Cardiac septum (tissue), 1 donor: ENCODE measurements around the gene TAF5. TPM values are rescaled to one million over a fixed set of nuclear protein-coding genes. Genes with fewer than 3 reads are reported as not detected.
"Not testable (repeated sequence)": the region's sequence is repeated elsewhere in the genome, so short reads cannot be mapped to it uniquely, and the experiment has no call there.

ENCODE experiments used
- DNase-seq: peaks from one replicate; pipeline ENCODE4 v3.0.0-alpha.2; 2020; ENCODE audit warnings: low spot score
- intact Hi-C: fragments of 100-400 bp; cut with DNase I; formaldehyde crosslinking; loops from one replicate; pipeline ENCODE4 v1.14.0; 2022
- microRNA-seq: library from miRNA; unstranded; fragments of <30 nt; microRNA quantifications from one replicate; pipeline ENCODE4 v1.2.0, GENCODE V29; 2020
- total RNA-seq: library from RNA; stranded (reverse); fragmentation: NEBNext Ultra II Directional; extraction: Animal tissue kit (Norgen Biotek cat#: 25700); gene quantifications from one replicate; pipeline ENCODE4 v1.2.1, GENCODE V29; 2021
- donor health status: DM: no; HTN: no; CAD: no.

Gene TAF5
- total RNA-seq, 1 donor from 2014 or later = 1.4 TPM

DNA sequence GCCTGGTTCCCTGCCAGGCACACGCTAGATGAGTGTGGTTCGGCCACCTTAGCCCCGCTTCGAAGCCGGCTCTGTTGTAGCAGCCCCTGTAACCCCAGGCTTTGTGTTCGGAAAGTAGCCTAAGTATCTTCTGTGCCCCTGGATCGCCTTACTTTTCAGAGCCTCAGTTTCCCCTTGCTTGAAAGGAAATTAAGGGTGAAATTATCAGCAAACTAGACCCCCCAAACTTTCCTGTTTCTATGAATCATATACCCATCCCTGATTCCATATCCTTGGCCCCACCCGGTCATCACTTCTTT is 29.0 kb downstream of the TAF5 start:
- intact Hi-C loops = loop anchor here (2.0 kb wide), 1 partner anchor 28 kb away; no protein-coding TSS in a partner anchor
- DNase-seq = no peak

DNA sequence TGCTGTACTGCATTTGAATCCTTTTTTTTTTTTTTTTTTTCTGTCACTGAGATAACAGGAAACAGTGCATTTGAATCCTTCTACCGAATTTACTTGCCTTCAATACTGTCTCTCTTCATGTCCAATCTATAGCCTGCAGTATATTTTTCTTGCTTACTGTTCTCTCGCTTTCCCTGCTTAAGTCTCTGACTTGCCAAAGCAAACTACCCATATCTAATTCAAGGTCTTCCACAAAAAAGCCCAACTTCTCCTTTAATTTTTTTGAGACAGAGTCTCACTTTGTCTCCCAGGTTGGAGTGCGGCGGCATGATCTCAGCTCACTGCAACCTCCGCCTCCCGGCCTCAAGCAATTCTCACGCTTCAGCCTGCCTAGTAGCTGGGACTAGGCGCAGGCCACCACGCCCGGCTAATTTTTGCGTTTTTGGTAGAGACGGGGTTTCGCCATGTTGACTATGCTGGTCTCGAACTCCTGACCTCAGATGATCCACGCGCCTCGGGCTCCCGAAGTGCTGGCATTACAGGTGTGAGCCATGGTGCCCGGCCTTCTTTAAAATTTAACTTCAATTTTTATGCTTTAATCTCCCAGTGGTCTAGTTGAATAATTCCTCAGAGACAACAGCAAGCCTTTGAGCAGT is 29.5 kb downstream of the TAF5 start:
- DNase-seq = no peak
- intact Hi-C loops = loop anchor here (2.0 kb wide), 1 partner anchor 29 kb away; no protein-coding TSS in a partner anchor

DNA sequence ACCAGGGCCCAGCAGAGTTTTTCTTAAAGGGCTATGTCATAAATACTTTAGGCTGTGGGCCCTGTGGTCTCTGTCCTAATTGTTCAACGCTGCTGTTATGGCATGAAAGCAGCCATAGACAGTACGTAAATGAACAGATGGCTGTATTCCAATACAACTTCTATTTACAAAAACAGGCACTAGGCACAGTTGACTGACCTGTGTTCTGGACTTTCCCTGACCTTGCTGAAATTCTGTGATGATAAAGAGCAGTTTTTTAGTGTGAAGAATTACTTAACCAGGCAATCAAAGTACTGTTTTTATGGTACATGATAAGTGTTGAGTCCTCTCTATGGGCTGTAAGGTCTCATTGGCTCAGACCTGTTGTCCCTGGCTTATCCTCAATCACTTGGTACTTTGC is 45.8 kb downstream of the TAF5 start:
- intact Hi-C loops = no loop called here
- no peak for DNase-seq

DNA sequence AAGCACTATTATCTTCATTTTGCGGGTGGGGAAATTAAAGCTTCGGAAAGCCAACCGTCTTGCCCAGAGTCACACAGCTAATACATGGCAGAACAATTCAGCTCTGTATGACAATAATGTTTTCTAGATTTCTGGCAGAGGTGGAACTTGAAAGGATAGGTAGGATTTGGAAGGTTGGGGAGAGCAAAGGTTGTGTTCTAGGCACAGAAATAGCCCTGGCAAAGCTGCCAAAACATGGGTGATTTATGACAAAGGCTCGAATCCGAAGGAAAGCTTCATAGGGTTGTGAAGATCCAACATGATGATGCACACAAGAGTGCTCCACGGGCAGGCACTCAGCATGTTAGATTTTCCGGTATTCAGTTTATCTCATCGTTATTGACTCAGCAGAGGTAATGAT is 47.8 kb downstream of the TAF5 start:
- intact Hi-C loops = loop anchor here (5.0 kb wide), 1 partner anchor 177 kb away; no protein-coding TSS in a partner anchor
- no peak for DNase-seq

DNA sequence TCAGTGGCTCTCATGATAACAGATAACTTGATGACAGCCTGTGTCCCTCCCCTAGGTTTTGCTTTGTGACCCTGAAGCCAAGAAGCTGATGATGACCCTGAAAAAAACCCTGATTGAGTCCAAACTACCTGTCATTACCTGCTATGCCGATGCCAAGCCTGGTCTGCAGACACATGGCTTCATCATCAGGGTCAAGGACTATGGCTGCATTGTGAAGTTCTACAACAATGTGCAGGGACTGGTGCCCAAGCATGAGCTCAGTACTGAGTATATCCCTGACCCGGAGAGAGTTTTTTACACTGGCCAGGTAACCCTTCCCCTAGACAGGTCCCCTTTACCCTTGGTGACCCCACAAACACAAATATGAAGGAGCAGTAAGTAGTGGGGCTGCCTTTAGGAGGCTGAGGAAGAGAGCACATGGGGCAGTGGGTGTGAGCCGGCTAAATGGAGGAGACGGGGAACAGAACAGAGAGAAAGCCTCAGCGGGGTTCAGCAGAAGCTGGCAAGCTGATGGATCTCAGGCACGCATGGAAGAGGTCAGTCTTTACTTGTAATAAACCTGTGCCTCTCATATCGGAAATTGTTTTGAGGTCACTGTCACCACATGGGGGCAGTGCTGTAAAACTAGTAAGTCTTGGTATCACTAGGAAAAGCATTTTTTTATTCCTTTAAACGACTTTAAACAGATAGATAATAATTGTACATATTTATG is 48.8 kb downstream of the TAF5 start:
- DNase-seq = no peak
- intact Hi-C loops = loop anchor here (2.0 to 5.0 kb wide), 2 partner anchors 64 to 176 kb away; no protein-coding TSS in a partner anchor

DNA sequence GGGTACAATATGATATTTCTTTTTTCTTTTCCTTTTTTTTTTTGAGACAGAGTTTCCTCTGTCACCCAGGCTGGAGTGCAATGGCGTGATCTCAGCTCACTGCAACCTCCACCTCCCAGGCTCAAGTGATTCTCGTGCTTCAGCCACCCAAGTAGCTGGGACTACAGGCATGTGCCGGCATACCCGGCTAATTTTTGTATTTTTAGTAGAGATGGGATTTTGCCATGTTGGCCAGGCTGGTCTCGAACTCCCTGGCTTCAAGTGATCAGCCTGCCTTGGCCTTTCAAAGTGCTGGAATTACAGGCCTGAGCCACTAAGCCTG is 49.3 kb downstream of the TAF5 start:
- intact Hi-C loops = loop anchor here (2.0 to 5.0 kb wide), 2 partner anchors 64 to 175 kb away; no protein-coding TSS in a partner anchor
- DNase-seq = not testable (repeated sequence)

DNA sequence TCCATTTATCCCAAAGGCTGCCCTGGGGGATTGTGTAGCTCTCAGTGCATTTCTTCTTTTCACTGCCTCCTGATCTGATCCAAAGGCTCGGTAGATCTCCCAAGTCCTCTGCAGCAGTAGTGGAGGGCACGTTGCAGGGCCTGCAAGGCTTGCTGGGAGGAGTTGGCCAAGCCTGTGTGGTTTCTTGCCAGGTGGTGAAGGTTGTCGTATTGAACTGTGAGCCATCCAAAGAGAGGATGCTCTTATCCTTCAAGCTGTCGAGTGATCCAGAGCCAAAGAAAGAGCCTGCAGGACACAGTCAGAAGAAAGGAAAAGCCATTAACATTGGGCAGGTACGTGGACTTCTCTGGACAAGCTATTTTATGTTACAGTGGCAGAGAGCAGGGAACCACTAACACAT is 49.8 kb downstream of the TAF5 start:
- DNase-seq = no peak
- intact Hi-C loops = loop anchor here (2.0 to 5.0 kb wide), 2 partner anchors 63 to 175 kb away; no protein-coding TSS in a partner anchor

DNA sequence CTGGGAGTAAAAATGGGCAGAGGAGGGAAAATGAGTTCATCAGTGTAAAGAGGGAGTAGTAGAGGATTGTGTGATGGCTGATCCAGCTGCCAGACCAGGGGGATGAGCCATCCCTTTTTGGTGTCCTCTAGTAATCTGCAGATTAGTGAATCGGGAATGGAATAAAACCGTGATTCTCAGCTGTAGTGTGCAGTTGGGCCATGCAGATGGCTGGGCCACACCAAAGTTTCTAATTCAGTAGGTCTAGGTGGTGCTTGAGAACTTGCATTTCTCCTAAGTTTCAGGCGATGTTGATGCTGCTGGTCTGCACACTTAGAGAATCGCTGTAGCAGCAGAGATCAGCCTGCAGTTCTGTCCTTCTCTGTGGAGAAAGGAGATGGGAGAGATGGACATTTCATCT is 51.3 kb downstream of the TAF5 start:
- no peak for DNase-seq
- intact Hi-C loops = loop anchor here (5.0 kb wide), 1 partner anchor 173 kb away; no protein-coding TSS in a partner anchor

DNA sequence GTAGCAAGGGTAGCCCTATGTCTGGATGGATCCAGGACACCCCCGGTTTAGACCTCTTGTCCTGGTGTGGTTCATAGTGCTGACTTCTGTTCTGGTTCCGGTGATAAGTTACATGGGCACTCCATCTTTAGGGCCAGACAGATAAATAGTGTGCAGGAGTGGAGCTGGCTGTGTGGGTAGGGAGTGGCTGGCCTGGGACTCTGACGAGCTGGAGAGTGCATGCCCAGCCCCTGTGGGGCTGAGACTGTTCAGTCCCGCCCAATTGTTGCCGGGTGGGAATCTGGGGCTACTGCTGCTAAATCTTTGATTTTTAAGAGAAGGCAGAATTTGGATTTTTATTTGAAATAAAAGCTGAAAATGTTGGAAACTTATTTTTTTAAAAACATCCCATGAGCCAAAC is 56.0 kb downstream of the TAF5 start:
- DNase-seq = no peak
- intact Hi-C loops = no loop called here

DNA sequence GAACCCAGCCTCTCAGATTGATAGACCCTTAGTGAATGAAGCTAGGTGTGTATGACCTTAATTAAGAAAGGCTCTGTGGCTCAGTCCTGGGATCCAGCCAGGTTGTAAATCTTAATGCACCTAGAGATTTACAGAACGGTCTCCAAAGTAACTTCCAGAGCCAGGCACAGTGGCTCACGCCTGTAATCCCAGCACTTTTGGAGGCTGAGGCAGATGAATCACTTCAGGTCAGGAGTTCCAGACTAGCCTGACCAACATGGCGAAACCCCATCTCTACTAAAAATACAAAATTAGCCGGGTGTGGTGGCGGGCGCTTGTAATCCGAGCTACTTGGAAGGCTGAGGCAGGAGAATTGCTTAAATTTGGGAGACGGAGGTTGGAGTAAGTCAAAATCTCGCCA is 60.1 kb downstream of the TAF5 start:
- DNase-seq = no peak
- intact Hi-C loops = no loop called here

DNA sequence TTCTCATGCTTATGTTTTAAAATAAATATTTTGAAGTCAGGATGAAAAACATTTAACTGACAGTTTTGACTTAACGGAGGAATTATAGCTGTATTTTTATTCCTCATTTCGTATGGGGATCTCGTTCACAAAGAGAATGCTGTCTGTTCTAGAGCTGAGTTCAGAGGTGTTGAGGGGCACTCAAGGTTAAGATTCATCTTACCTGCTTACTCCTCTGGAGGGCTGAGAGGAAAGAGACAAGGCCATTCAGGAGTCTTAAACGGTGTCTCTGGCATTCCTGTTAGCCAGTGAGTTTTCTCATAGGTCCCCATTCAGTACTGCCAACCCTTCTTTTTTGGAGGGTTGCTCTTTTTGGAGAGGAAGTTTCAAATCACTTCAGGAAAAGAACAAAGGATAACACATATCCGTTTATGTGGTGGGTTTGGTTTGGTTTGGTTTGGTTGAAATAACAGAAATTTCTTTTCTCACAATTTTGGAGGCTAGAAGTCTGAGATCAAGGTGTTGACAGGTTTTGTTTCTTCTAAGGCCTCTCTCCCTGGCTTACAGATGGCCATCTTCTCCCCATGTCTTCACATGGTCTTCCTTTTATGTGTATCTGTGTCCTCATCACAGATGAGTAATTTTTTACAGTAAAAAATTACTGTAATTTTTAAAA is 61.3 kb downstream of the TAF5 start:
- intact Hi-C loops = no loop called here
- DNase-seq = no peak

DNA sequence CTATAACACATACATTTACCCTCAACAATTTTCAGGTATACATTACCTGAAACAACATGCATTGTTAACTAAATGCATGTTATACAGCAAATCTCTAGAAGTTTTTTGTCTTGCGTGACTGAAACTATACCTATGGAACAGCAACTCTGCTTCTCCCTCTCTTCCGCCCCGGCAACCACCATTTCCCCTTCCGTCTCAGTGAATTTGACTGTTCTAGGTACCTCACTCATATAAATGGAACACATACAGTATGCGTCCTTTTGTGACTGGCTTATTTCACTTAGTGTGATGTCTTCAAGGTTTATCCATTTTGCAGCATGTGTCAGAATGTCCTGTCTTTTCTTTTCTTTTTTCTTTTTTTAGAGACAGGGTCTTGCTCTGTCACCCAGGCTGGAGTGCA is 61.9 kb downstream of the TAF5 start:
- no peak for DNase-seq
- intact Hi-C loops = no loop called here

DNA sequence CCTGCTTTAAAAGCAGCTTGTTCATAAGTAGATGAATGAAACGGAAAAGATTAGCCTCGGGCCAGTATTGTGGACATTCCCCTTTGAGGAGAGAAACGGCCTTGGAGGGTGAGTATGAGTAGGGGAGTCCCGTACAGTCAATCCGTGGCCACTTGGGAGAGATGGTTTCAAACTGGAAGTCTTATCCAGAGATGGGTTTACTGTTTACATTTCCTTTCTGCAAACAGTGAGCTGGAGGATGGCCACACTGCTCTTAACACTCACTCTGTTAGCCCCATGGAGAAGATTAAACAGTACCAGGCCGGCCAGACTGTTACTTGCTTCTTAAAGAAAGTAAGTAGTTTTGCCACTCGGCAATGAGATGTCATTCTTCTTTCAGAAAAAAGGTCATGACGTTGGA is 64.1 kb downstream of the TAF5 start:
- DNase-seq = no peak
- intact Hi-C loops = no loop called here

DNA sequence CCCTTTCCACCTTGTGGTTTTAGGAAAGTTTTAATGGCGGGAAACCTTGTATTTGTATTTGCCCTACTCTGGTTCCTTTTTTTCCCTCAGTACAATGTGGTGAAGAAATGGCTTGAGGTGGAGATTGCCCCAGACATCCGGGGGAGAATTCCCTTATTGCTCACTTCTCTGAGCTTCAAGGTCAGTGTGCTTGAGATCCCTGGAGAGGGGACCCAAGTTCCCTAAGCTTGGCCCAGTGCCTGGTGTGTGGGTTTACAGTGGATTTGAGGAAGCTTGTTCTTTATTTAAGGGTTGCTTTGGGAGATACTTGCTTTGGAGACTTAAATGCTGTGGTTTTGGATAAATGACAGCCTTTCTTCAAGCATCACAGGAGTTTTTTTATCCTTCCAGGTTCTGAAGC is 66.1 kb downstream of the TAF5 start:
- no peak for DNase-seq
- intact Hi-C loops = no loop called here

Small RNA genes lying within 50 kb of the gene (microRNA-seq; reads per million reads assigned to microRNA genes)
- gene MIR1307 = 701 reads per million, percentile 82 among the genes with 10 or more reads in this experiment

Other genes with a start within 250 kb of the TAF5 start
- gene NT5C2, start 174.7 kb upstream of the TAF5 start, total RNA-seq = 94.0 TPM
- gene RPEL1, start 122.1 kb upstream of the TAF5 start, total RNA-seq = not detected
- 0.08 TPM for gene INA, start 90.8 kb upstream of the TAF5 start, total RNA-seq
- 6.3 TPM for gene PCGF6, start 16.8 kb upstream of the TAF5 start, total RNA-seq
- gene ATP5MK, start 28.5 kb downstream of the TAF5 start, total RNA-seq = 958 TPM
- 15.5 TPM for gene PDCD11, start 28.6 kb downstream of the TAF5 start, total RNA-seq
- gene CALHM2, start 84.4 kb downstream of the TAF5 start, total RNA-seq = 12.7 TPM
- gene CALHM1, start 90.9 kb downstream of the TAF5 start, total RNA-seq = not detected
- not detected for gene CALHM3, start 111.3 kb downstream of the TAF5 start, total RNA-seq
- gene NEURL1, start 125.7 kb downstream of the TAF5 start, total RNA-seq = 0.54 TPM